ENCODE measurements around the gene ATP2C2.

DNA sequence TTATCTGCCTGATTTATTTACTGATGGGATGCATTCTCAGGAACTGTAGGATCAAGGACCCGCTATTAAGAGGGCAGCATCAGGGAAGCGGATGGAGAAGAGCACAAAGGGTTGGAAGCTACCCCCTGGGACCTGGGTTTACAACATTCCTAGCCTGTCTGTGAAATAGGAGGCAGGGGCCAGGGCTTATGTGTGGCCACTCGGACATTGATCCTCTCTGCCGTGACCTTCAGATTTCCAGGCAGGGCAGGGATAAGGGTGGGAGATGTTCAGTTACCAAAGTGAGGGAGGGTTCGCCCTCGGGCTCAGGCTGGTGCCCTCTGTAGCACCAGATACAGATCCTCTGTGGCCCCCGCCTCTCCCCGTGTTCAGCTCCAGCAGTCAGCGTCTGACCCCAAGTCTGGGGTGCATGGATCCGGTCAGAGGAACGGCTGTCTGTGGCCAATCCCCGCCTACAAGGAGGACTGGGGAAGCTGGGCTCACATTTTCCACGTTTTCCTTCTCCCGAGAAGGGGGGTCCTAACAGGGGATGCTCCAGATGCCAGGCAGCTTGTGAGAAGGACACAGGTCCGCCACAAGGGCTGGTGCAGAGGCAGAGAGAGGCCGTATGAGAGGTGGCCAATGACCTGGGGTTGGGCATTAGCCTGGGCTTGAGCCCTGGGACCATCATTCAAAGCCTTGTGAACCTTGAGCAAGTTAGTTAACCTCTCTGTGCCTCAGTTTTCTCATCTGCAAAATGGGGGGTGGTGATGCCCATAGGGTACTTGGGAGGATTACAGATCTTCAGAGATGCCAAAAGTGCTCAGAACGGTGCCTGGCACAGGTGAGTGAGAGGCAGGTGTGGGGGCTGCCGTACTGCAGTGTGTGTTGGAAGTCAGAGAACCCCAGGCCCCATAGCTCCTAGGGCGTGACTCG is 48.3 kb downstream of the ATP2C2 start:
- TF ChIP-seq POLR2A (IDR thresholded peaks at IDR 0.05; ENCODE audit: extremely low read depth, insufficient read length), result no peak
- TF ChIP-seq, protein P1, sequence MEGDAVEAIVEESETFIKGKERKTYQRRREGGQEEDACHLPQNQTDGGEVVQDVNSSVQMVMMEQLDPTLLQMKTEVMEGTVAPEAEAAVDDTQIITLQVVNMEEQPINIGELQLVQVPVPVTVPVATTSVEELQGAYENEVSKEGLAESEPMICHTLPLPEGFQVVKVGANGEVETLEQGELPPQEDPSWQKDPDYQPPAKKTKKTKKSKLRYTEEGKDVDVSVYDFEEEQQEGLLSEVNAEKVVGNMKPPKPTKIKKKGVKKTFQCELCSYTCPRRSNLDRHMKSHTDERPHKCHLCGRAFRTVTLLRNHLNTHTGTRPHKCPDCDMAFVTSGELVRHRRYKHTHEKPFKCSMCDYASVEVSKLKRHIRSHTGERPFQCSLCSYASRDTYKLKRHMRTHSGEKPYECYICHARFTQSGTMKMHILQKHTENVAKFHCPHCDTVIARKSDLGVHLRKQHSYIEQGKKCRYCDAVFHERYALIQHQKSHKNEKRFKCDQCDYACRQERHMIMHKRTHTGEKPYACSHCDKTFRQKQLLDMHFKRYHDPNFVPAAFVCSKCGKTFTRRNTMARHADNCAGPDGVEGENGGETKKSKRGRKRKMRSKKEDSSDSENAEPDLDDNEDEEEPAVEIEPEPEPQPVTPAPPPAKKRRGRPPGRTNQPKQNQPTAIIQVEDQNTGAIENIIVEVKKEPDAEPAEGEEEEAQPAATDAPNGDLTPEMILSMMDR (IDR thresholded peaks at IDR 0.05; ENCODE audit: low read depth, low read length), result no peak
- TF ChIP-seq, protein P2, sequence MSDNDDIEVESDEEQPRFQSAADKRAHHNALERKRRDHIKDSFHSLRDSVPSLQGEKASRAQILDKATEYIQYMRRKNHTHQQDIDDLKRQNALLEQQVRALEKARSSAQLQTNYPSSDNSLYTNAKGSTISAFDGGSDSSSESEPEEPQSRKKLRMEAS (IDR thresholded peaks at IDR 0.05; ENCODE audit: low read depth, low read length), result no peak
